SU-DHL-6 (cell line): ENCODE data around the gene ECSCR.
"Not testable (repeated sequence)": the region's sequence is repeated elsewhere in the genome, so short reads cannot be mapped to it uniquely, and the experiment has no call there.

ENCODE experiments used
- H2AFZ ChIP-seq: fragments of 200-600 bp; sonication (generic); 2 replicates; pipeline ENCODE4 v1.6.1; 2014; ENCODE audit warnings: low read depth, mild to moderate bottlenecking, moderate library complexity, mixed read lengths, antibody characterized with exemption, low read length; ENCODE audit not compliant: severe bottlenecking
- H3F3A ChIP-seq: fragments of 200-600 bp; shearing (Covaris generic); 2 replicates; pipeline ENCODE4 v1.6.0; 2016; ENCODE audit warnings: antibody characterized with exemption, mild to moderate bottlenecking; ENCODE audit not compliant: insufficient read depth
- H3K27ac ChIP-seq: fragments of 200-600 bp; sonication (generic); 2 replicates; pipeline ENCODE4 v1.5.1; 2016; ENCODE audit warnings: low read depth, mild to moderate bottlenecking, low read length, moderate library complexity, mixed read lengths
- H3K27me3 ChIP-seq: fragments of 200-600 bp; sonication (generic), shearing (Covaris generic); 2 replicates; pipeline ENCODE4 v1.6.0; 2014; ENCODE audit warnings: mild to moderate bottlenecking, low read length
- H3K36me3 ChIP-seq: fragments of 200-600 bp; sonication (generic); 2 replicates; pipeline ENCODE4 v1.6.1; 2014; ENCODE audit warnings: mild to moderate bottlenecking, low read length, mixed read lengths
- H3K4me2 ChIP-seq: fragments of 300-600, 200-600 bp; shearing (Covaris generic), sonication (generic); 2 replicates; pipeline ENCODE4 v1.6.0; 2014; ENCODE audit warnings: low read length, low read depth, mild to moderate bottlenecking; ENCODE audit not compliant: poor library complexity, severe bottlenecking
- H3K4me3 ChIP-seq: fragments of 200-600 bp; sonication (generic); 2 replicates; pipeline ENCODE4 v1.5.1; 2014; ENCODE audit warnings: antibody characterized with exemption, low read length, mild to moderate bottlenecking, mixed read lengths; ENCODE audit not compliant: insufficient read depth, poor library complexity, severe bottlenecking
- H3K79me2 ChIP-seq: fragments of 200-600 bp; sonication (generic); 2 replicates; pipeline ENCODE4 v1.6.1; 2014; ENCODE audit warnings: mild to moderate bottlenecking, low read length, moderate library complexity; ENCODE audit not compliant: insufficient read depth
- H3K9ac ChIP-seq: fragments of 200-600 bp; sonication (generic); 2 replicates; pipeline ENCODE4 v1.7.0; 2014; ENCODE audit warnings: mild to moderate bottlenecking, low read length
- H3K9me2 ChIP-seq: fragments of 200-600 bp; sonication (generic); replicated peaks from 2 replicates; pipeline ENCODE4 v1.6.1; 2014; ENCODE audit warnings: low read length; ENCODE audit not compliant: insufficient read depth
- H3K9me3 ChIP-seq: fragments of 200-600 bp; sonication (generic); 2 replicates; pipeline ENCODE4 v1.6.1; 2014; ENCODE audit warnings: low read length, mixed read lengths; ENCODE audit not compliant: insufficient read depth
- H4K20me1 ChIP-seq: fragments of 200-600 bp; sonication (generic); 2 replicates; pipeline ENCODE4 v1.6.1; 2014; ENCODE audit warnings: low read depth, mild to moderate bottlenecking, antibody characterized with exemption, low read length, moderate library complexity, mixed read lengths
- CTCF ChIP-seq: fragments of 200-600 bp; sonication (generic); IDR thresholded peaks from one replicate; pipeline ENCODE4 v1.5.1; 2017; ENCODE audit warnings: antibody characterized with exemption, mild to moderate bottlenecking, low read length, moderate library complexity; ENCODE audit not compliant: insufficient read depth, poor library complexity, severe bottlenecking
- EZH2phosphoT487 ChIP-seq: fragments of 200-600 bp; sonication (generic), shearing (Covaris generic); conservative IDR thresholded peaks from 2 replicates; pipeline ENCODE4 v1.6.1; 2018; ENCODE audit warnings: mild to moderate bottlenecking, antibody characterized with exemption, low read length, moderate library complexity, mixed read lengths

The ECSCR gene

GRCh38 chr5:139446956-139447779, 15.4 kb downstream of the ECSCR start:
- H3K27me3 ChIP-seq, result no peaks in the 10 kb centered on the region
- no peaks in the 10 kb centered on the region for H3K9me3 ChIP-seq
- no peaks in the 10 kb centered on the region for H3K36me3 ChIP-seq
- H3K9ac ChIP-seq, result no peak overlapping the region
- no peaks in the 10 kb centered on the region for H4K20me1 ChIP-seq
- no peaks in the 10 kb centered on the region for H3F3A ChIP-seq
- no peak overlapping the region for H3K4me2 ChIP-seq
- no peak overlapping the region for H2AFZ ChIP-seq
- no peaks in the 10 kb centered on the region for H3K79me2 ChIP-seq
- TF ChIP-seq EZH2phosphoT487 (no peak), CTCF (no peak)
- H3K4me3 ChIP-seq, result no peak overlapping the region
- H3K27ac ChIP-seq, result no peak overlapping the region
- no peaks in the 10 kb centered on the region for H3K9me2 ChIP-seq

GRCh38 chr5:139445325-139446170, 17.0 kb downstream of the ECSCR start:
- Histone ChIP-seq H2AFZ (no peak overlapping the region), H3K27ac (no peak overlapping the region), H3K4me2 (no peak overlapping the region), H4K20me1 (no peaks in the 10 kb centered on the region), H3F3A (no peaks in the 10 kb centered on the region), H3K9me3 (no peaks in the 10 kb centered on the region), H3K9ac (no peak overlapping the region), H3K79me2 (no peaks in the 10 kb centered on the region), H3K4me3 (no peak overlapping the region), H3K27me3 (no peaks in the 10 kb centered on the region), H3K36me3 (no peaks in the 10 kb centered on the region), H3K9me2 (no peaks in the 10 kb centered on the region)
- TF ChIP-seq EZH2phosphoT487, result no peak
- TF ChIP-seq CTCF, result no peak

- Histone ChIP-seq H3K9me3 (no peaks in the 10 kb centered on the region), H3K9ac (no peak overlapping the region), H4K20me1 (no peaks in the 10 kb centered on the region), H3K4me3 (no peak overlapping the region), H3K79me2 (no peaks in the 10 kb centered on the region), H3K27me3 (no peaks in the 10 kb centered on the region), H3K4me2 (no peak overlapping the region), H3K9me2 (no peaks in the 10 kb centered on the region), H3K36me3 (no peaks in the 10 kb centered on the region), H2AFZ (no peak overlapping the region), H3K27ac (no peak overlapping the region), H3F3A (no peaks in the 10 kb centered on the region)
- no peak for TF ChIP-seq CTCF
- TF ChIP-seq EZH2phosphoT487, result no peak
These were observed 18.6 kb downstream of the ECSCR start for GRCh38 chr5:139443831-139444453.

GRCh38 chr5:139440416-139440815, 22.1 kb downstream of the ECSCR start:
- H3F3A ChIP-seq, H3K27ac ChIP-seq, H3K27me3 ChIP-seq, H3K4me3 ChIP-seq, H3K79me2 ChIP-seq, H2AFZ ChIP-seq, H4K20me1 ChIP-seq, H3K9me2 ChIP-seq, H3K4me2 ChIP-seq, H3K36me3 ChIP-seq, H3K9ac ChIP-seq, H3K9me3 ChIP-seq: not testable (repeated sequence)
